Measurements from ENCODE around the gene RPTN. TPM values are rescaled to one million over a fixed set of nuclear protein-coding genes. Genes with fewer than 3 reads are reported as not detected.

The RPTN gene
- total RNA-seq: not detected

DNA sequence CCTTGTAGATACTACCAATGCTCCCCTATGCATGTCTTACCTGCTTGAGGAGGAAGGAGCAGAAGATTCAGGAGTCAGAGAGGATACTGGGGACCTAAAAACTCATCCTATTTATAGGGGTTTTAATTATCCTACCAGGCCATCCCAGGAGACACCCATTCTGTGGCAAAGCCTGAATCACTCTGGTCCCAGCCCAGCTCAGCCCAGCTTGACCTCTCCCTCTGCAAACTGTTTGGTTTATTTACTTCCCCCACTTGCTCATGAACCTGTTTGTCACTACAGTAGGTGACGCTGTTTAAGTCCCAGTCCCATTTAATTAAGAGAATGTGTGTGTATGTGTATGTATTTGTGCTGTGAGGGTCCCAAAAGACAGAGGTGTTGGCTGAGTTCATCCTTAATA is at the start of gene RPTN:
TSS of gene RPTN (minus strand) at position 85 of the 400 bp plus-strand sequence. CDS start 1,339 bp downstream, outside the sequence.
- Histone ChIP-seq H3K9me3 (no peaks in the 10 kb centered on the region), H3K4me3 (no peak within 1 kb of the TSS), H3K27ac (replicated peaks in 1 of 4) (no peak within 1 kb of the TSS), H3K36me3 (no peaks in the 10 kb centered on the region), H3K27me3 (no peaks in the 10 kb centered on the region), H3K4me1 (peaks cover 0 to 6% (median 0%) of the 10 kb centered on the region in 4 donors)
- DNase-seq (ENCODE audit: extremely low spot score): no peak
- 75% methylated on average over 1 of the region's 1 CpG for WGBS
- intact Hi-C loops (cut with DNase I): no loop called here
- TF ChIP-seq, protein P1, sequence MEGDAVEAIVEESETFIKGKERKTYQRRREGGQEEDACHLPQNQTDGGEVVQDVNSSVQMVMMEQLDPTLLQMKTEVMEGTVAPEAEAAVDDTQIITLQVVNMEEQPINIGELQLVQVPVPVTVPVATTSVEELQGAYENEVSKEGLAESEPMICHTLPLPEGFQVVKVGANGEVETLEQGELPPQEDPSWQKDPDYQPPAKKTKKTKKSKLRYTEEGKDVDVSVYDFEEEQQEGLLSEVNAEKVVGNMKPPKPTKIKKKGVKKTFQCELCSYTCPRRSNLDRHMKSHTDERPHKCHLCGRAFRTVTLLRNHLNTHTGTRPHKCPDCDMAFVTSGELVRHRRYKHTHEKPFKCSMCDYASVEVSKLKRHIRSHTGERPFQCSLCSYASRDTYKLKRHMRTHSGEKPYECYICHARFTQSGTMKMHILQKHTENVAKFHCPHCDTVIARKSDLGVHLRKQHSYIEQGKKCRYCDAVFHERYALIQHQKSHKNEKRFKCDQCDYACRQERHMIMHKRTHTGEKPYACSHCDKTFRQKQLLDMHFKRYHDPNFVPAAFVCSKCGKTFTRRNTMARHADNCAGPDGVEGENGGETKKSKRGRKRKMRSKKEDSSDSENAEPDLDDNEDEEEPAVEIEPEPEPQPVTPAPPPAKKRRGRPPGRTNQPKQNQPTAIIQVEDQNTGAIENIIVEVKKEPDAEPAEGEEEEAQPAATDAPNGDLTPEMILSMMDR (IDR thresholded peaks at IDR 0.05): no peak
- TF ChIP-seq POLR2A (IDR thresholded peaks at IDR 0.05; ENCODE audit: low read depth) (no peak), EP300 (IDR thresholded peaks at IDR 0.05) (no peak), POLR2AphosphoS5 (IDR thresholded peaks at IDR 0.05) (no peak)

GRCh38 chr1:152198982-152199381 is 40.0 kb upstream of the RPTN start:
- DNase-seq (ENCODE audit: extremely low spot score): no peak
- TF ChIP-seq EP300 (IDR thresholded peaks at IDR 0.05) (no peak), POLR2AphosphoS5 (IDR thresholded peaks at IDR 0.05) (no peak), POLR2A (IDR thresholded peaks at IDR 0.05; ENCODE audit: low read depth) (no peak)
- TF ChIP-seq, protein P1 (IDR thresholded peaks at IDR 0.05): no peak
- Histone ChIP-seq H3K36me3 (no peaks in the 10 kb centered on the region), H3K9me3 (no peaks in the 10 kb centered on the region), H3K27me3 (no peaks in the 10 kb centered on the region), H3K27ac (replicated peaks in 1 of 4) (no peak overlapping the region), H3K4me1 (no peaks in the 10 kb centered on the region), H3K4me3 (no peak overlapping the region)
- intact Hi-C loops (cut with DNase I): no loop called here

GRCh38 chr1:152197361-152197941 is 38.4 kb upstream of the RPTN start:
- Histone ChIP-seq H3K4me3 (no peak overlapping the region), H3K27me3 (no peaks in the 10 kb centered on the region), H3K4me1 (no peaks in the 10 kb centered on the region), H3K9me3 (no peaks in the 10 kb centered on the region), H3K36me3 (no peaks in the 10 kb centered on the region), H3K27ac (replicated peaks in 1 of 4) (no peak overlapping the region)
- intact Hi-C loops (cut with DNase I): no loop called here
- no peak for TF ChIP-seq POLR2A (IDR thresholded peaks at IDR 0.05; ENCODE audit: low read depth)
- no peak for TF ChIP-seq EP300 (IDR thresholded peaks at IDR 0.05)
- TF ChIP-seq POLR2AphosphoS5 (IDR thresholded peaks at IDR 0.05): no peak
- TF ChIP-seq, protein P1 (IDR thresholded peaks at IDR 0.05): no peak
- DNase-seq (ENCODE audit: extremely low spot score): no peak

DNA sequence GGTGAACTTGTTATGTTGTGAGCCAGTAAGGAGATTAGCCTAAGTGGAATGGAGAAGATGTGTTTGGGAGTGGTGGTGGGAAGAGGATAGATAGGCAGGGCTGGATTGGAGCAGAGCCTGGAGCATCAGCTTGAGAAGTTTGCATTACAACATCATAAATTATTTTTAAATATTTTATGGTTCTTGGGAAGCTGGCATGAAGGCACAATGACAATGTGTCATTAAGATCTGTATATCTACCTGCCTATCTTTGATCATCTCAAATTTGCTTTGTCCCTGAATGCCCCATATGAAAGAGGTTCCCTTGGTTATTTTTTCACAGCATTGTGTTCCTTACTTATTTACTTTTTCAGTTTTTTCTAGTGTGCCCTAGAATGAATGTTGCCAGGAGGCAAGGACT is 32.7 kb upstream of the RPTN start:
- Histone ChIP-seq H3K4me1 (peaks cover 0 to 21% (median 14%) of the 10 kb centered on the region in 4 donors), H3K36me3 (no peaks in the 10 kb centered on the region), H3K9me3 (no peaks in the 10 kb centered on the region), H3K27me3 (peaks cover 0 to 4% (median 0%) of the 10 kb centered on the region in 4 donors), H3K27ac (replicated peaks in 1 of 4) (no peak overlapping the region), H3K4me3 (no peak overlapping the region)
- TF ChIP-seq, protein P1 (IDR thresholded peaks at IDR 0.05): no peak
- no peak for TF ChIP-seq POLR2AphosphoS5 (IDR thresholded peaks at IDR 0.05)
- no peak for TF ChIP-seq POLR2A (IDR thresholded peaks at IDR 0.05; ENCODE audit: low read depth)
- no peak for TF ChIP-seq EP300 (IDR thresholded peaks at IDR 0.05)
- intact Hi-C loops (cut with DNase I): no loop called here
- no peak for DNase-seq (ENCODE audit: extremely low spot score)

GRCh38 chr1:152191260-152191659 is 32.2 kb upstream of the RPTN start:
- peaks cover 0 to 21% (median 14%) of the 10 kb centered on the region in 4 donors for H3K4me1 ChIP-seq
- intact Hi-C loops (cut with DNase I): no loop called here
- 91% methylated on average over 5 of the region's 5 CpGs for WGBS
- H3K36me3 ChIP-seq: no peaks in the 10 kb centered on the region
- H3K27me3 ChIP-seq: peaks cover 0 to 4% (median 0%) of the 10 kb centered on the region in 4 donors
- H3K27ac ChIP-seq (replicated peaks in 1 of 4): no peak overlapping the region
- TF ChIP-seq EP300 (IDR thresholded peaks at IDR 0.05): no peak
- TF ChIP-seq POLR2AphosphoS5 (IDR thresholded peaks at IDR 0.05): no peak
- TF ChIP-seq, protein P1 (IDR thresholded peaks at IDR 0.05): no peak
- TF ChIP-seq POLR2A (IDR thresholded peaks at IDR 0.05; ENCODE audit: low read depth): no peak
- no peak for DNase-seq (ENCODE audit: extremely low spot score)
- H3K4me3 ChIP-seq: no peak overlapping the region
- no peaks in the 10 kb centered on the region for H3K9me3 ChIP-seq
